Measurements from ENCODE around the gene FGF19.

Gene FGF19

DNA sequence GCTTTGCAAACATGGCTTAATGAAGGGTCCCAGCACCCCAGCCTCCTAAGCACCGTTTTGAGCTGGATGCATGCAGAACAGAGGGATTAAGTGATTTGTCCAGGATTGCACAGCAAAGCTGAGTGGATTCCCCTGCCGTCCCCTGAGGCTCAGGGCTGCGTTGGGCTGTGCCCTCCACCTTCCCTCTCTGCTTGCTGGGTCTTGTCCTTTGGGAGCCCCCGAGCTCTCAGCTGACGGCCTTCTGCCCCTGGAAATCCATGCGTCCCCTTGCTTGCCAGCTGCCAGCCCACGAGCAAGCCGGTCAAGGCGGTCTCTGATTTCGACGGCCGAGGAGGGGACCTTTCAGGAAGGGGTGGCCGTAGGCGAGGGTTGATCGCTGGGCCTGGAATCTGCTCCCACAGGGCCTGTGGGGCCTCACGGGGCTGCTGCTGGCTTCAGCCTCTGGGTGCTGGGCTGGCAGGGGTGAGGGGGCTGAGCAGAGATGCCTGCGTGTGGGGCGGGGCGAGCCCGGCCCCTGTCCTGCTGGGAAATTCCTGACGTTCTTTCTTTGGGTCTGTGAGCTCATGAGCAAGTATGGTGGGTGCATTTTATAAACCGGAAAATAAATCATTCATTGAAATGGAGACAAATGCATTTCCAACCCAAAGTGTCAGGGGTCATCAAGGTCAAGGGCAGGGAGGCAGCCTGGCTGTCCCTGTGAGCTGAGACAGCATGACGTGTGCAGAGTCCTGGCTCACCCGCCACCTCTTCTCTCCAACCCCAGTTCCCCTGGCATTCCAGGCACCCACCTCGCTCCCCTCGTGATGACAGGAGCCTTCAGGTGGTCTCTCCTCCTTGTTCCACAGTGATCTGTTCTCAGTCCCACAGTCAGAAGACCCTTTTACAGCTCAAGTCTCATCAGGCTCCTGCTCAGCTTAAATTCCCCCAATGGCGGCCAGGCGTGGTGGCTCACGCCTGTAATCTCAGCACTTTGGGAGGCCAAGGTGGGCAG, 43.2 kb upstream of the FGF19 start:
- POLR2A ChIA-PET: no interaction called here

DNA sequence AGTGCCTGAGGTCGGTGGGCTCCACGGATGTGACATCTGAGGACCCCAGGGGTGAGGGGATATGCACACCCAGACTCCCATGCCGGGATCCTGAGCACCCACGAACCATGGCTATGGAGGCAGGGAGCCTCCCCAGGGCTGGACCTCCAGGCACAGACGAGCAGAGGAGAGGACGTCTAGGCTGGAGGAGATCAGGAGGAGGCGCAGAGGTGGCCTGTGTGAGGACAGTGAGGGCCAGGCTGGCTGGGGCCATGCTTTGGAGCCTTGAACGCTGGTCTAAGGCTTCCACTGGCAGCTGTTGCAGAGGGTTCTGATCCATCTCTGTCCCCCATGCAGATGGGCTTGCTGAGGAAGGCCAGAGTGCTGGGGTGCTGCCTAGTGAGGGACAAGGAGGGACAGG, 42.3 kb upstream of the FGF19 start:
- TF ChIP-seq, protein P1, sequence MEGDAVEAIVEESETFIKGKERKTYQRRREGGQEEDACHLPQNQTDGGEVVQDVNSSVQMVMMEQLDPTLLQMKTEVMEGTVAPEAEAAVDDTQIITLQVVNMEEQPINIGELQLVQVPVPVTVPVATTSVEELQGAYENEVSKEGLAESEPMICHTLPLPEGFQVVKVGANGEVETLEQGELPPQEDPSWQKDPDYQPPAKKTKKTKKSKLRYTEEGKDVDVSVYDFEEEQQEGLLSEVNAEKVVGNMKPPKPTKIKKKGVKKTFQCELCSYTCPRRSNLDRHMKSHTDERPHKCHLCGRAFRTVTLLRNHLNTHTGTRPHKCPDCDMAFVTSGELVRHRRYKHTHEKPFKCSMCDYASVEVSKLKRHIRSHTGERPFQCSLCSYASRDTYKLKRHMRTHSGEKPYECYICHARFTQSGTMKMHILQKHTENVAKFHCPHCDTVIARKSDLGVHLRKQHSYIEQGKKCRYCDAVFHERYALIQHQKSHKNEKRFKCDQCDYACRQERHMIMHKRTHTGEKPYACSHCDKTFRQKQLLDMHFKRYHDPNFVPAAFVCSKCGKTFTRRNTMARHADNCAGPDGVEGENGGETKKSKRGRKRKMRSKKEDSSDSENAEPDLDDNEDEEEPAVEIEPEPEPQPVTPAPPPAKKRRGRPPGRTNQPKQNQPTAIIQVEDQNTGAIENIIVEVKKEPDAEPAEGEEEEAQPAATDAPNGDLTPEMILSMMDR (IDR thresholded peaks at IDR 0.05; ENCODE audit: control extremely low read depth, extremely low read depth, low read depth, missing control alignments): no peak
- CTCF ChIA-PET: no interaction called here
- POLR2A ChIA-PET: no interaction called here
- DNase-seq (ENCODE audit: extremely low spot score): no peak

More for the DNA sequence above, 43.2 kb upstream of the FGF19 start:
- DNase-seq (ENCODE audit: extremely low spot score): no peak
- CTCF ChIA-PET: no interaction called here
- TF ChIP-seq, protein P1 (IDR thresholded peaks at IDR 0.05; ENCODE audit: control extremely low read depth, extremely low read depth, low read depth, missing control alignments): no peak

DNA sequence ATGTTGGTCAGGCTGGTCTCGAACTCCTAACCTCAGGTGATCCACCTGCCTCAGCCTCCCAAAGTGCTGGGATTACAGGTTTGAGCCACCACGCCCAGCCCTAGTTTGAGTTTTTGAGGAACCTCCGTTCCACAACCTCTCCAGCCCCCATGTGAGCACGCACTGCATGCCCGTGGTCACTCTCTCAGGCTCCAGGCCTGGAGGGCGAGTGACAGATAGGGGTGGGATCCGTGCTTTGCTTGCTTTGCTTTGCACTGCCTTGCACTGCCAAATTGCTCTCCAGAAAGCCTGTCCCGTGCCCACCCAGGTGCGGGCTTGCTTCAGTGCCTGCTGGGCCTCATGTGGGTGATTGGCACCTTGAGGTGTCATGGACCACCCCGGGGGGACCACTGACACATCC, 41.4 kb upstream of the FGF19 start:
- DNase-seq (ENCODE audit: extremely low spot score): no peak
- CTCF ChIA-PET: no interaction called here
- POLR2A ChIA-PET: no interaction called here
- TF ChIP-seq, protein P1 (IDR thresholded peaks at IDR 0.05; ENCODE audit: control extremely low read depth, extremely low read depth, low read depth, missing control alignments): no peak

DNA sequence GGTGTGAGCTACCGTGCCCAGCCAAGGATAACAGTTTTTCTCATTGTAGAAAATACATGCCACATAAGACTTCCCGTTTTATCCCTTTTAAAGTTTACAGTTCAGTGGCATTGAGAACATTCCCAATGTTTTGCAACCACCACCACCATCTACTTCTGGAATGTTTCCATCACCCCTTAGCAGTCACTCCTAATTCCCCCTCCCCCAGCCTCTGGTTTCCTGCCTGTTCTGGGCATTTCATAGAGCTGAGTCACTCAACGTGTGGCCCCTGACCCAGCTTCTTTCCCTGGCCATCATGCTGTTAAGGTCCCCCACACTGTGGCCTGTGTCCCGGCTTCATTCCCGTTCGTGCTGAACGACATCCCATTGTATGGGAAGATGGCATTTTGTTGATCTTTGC, 40.6 kb upstream of the FGF19 start:
- DNase-seq (ENCODE audit: extremely low spot score): no peak
- POLR2A ChIA-PET: no interaction called here
- TF ChIP-seq, protein P1 (IDR thresholded peaks at IDR 0.05; ENCODE audit: control extremely low read depth, extremely low read depth, low read depth, missing control alignments): no peak
- CTCF ChIA-PET: no interaction called here

DNA sequence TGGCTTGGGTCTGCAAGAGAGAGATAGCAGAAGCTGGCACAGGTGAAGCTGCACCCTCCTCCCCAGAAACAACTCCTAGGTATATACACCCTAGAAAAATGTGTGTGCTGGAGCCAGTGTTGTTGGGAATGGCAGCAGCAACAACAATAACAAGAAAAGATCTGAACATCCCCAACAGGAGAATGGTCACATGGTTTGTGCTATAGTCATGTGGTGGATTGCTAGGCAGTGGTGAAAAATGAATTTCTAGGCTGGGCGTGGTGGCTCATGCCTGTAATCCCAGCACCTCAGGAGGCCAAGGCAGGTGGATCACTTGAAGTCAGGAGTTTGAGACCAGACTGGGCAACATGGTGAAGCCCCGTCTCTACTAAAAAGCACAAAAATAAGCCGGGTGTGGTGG, 31.0 kb upstream of the FGF19 start:
- no peak for DNase-seq (ENCODE audit: extremely low spot score)
- ChIA-PET POLR2A (no interaction called here), CTCF (no interaction called here)
- TF ChIP-seq, protein P1 (IDR thresholded peaks at IDR 0.05; ENCODE audit: control extremely low read depth, extremely low read depth, low read depth, missing control alignments): no peak

DNA sequence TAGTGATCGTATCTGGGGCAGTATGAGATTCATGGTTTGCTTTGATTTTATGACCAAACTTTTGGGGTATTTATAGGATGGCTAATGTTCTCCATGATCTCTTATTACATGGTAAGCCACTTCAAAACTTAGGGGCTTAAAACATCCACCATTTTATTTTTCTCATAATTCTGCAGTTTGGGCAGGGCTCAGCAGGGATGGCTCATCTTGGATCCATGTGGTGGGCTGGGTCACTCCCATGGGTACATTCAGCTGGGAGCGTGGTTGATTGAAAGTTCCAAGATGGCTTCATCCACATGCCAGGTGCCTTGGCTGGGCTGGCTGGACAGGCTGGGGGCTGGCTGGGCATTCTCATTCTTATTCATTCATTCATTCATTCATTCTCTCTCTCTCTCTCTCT, 30.5 kb upstream of the FGF19 start:
- DNase-seq (ENCODE audit: extremely low spot score): no peak
- POLR2A ChIA-PET: no interaction called here
- CTCF ChIA-PET: no interaction called here
- TF ChIP-seq, protein P1 (IDR thresholded peaks at IDR 0.05; ENCODE audit: control extremely low read depth, extremely low read depth, low read depth, missing control alignments): no peak
